PC-9 (cell line): ENCODE results near the gene ARHGEF26.

Experiments
- CTCF ChIP-seq: fragments of 200-600 bp; sonication (generic); conservative IDR thresholded peaks from 2 replicates; pipeline ENCODE4 v1.6.1; 2017; ENCODE audit warnings: mixed run types, antibody characterized with exemption, mild to moderate bottlenecking, moderate library complexity
- EZH2 ChIP-seq: fragments of 200-600 bp; sonication (generic); IDR thresholded peaks from 2 replicates; pipeline ENCODE4 v1.8.0; 2017; ENCODE audit warnings: antibody characterized with exemption, low read depth

- TF ChIP-seq EZH2 (no peak), CTCF (no peak)
These were observed 119.0 kb downstream of the ARHGEF26 start for GRCh38 chr3:154240235-154240634.
